ENCODE data around the gene KCNJ3. TPM values are rescaled to one million over a fixed set of nuclear protein-coding genes. Genes with fewer than 3 reads are reported as not detected.
"Not testable (repeated sequence)": the region's sequence is repeated elsewhere in the genome, so short reads cannot be mapped to it uniquely, and the experiment has no call there.

Gene KCNJ3
- total RNA-seq, 1 donor from 2014 or later: 13.9 TPM

GRCh38 chr2:154832711-154833110, 134.2 kb downstream of the KCNJ3 start:
- no peak for FAIRE-seq
- DNase-seq (ENCODE audit: low spot score in 2 of 2): no peak

- DNase-seq (ENCODE audit: low spot score in 2 of 2) (no peak), FAIRE-seq (no peak)
Measured at GRCh38 chr2:154836632-154837031, 138.1 kb downstream of the KCNJ3 start.

DNA sequence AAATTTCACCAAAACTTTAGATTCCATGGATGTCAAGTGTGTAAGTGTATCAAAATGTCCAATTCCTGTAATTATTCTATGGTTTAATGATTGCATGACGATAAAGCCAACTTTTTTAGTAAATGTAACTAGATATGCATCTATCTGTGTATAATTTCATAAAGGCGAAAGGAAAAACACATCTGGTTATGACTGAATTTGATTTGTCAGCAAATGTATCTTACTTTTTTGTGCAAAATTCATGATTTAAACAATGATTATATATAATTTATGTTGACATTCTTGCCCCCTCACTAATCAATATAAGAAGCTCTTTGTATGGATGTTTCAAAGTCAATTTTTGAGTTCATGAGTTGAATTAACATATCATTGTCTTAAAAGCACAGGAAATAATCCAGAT, 138.5 kb downstream of the KCNJ3 start:
- FAIRE-seq (no peak), DNase-seq (ENCODE audit: low spot score in 2 of 2) (no peak)

GRCh38 chr2:154844513-154844912, 146.0 kb downstream of the KCNJ3 start:
- DNase-seq (ENCODE audit: low spot score in 2 of 2): no peak
- no peak for FAIRE-seq

- no peak for FAIRE-seq
- no peak for DNase-seq (ENCODE audit: low spot score in 2 of 2)
Measured at GRCh38 chr2:154846842-154847241, 148.3 kb downstream of the KCNJ3 start.

- DNase-seq (ENCODE audit: low spot score in 2 of 2): no peak
- FAIRE-seq: no peak
Measured at GRCh38 chr2:154849482-154849881, 151.0 kb downstream of the KCNJ3 start.

DNA sequence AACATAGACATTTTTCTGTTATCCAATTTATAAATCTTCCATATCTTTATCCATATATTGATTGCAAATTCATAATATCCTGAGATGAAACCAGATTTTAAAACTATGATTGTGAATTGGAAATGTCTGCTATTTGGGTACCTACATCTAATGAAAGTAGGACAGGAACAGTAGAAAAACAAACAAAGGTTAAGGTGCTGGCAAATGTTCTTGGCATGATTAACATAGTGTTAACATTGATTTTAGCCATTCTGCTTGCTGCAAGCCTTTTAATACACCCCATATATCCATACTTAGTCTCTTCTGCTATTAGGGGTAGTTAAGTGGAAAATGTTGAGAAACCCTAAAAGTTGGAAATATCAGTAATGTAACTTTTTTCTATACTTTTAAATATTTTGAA, 152.0 kb downstream of the KCNJ3 start:
- no peak for FAIRE-seq
- DNase-seq (ENCODE audit: low spot score in 2 of 2): no peak

DNA sequence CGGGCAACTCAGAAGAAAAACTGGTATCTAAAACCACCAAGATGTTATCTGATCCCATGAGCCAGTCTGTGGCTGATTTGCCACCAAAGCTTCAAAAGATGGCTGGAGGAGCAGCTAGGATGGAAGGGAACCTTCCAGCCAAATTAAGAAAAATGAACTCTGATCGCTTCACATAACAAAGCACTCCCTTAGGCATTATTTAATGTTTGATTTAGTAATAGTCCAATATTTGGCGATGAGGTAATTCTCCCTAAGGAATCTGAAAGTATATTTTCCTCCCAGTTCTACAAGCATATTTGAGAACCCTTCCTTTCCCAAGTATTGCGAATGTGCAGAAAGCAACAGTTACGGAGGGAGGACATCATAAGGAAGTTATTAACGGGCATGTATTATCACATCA, 156.6 kb downstream of the KCNJ3 start:
- FAIRE-seq (no peak), DNase-seq (ENCODE audit: low spot score in 2 of 2) (no peak)

DNA sequence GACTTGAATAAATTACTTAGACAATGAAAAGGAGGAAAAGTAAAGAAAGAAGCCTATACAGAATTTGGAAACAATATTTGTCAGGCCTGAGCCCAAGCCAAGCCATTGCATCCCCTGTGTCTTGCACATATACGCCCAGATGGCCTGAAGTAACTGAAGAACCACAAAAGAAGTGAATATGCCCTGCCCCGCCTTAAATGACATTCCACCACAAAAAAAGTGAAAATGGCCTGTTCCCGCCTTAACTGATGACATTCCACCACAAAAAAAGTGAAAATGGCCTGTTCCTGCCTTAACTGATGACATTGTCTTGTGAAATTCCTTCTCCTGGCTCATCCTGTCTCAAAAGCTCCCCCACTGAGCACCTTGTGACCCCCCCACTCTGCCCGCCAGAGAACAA, 168.7 kb downstream of the KCNJ3 start:
- not testable (repeated sequence) for FAIRE-seq; DNase-seq (ENCODE audit: low spot score in 2 of 2)

DNA sequence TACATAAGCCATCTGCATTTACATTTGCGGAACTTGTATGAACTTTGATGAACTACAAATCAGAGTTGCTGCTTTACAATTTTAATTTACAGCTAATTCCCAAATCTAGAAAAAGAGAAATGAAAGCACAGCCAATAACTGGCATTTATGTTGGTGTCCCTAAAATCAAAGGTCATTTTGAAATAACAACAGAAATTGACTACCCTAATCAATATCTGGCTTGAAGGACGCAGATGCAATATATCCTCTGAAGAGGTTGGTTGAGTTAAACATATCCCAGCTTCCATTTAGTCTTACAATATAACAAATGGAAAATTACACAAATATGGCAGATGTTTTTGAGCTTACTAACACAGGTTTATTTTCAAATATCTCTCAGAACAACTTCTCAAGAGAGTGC, 177.5 kb downstream of the KCNJ3 start:
- FAIRE-seq (no peak), DNase-seq (ENCODE audit: low spot score in 2 of 2) (no peak)

DNA sequence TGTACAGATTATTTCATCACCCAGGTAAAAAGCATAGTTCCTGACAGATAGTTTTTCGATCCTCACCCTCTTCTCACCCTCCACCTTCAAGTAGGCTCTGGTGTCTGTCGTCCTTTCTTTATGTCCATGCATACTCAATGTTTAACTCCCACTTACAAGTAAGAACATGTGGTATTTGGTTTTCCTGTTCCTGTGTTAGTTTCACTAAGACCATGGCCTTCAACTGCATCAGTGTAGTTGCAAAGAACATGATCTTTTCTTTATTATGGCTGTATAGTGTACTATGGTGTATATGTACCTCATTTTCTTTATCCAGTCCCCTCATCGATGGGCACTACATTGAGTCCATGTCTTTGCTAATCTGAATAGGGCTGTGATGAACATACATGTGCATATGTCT, 184.2 kb downstream of the KCNJ3 start:
- DNase-seq (ENCODE audit: low spot score in 2 of 2) (no peak), FAIRE-seq (no peak)

- no peak for FAIRE-seq
- DNase-seq (ENCODE audit: low spot score in 2 of 2): no peak
Measured at GRCh38 chr2:154886316-154886715, 187.8 kb downstream of the KCNJ3 start.

GRCh38 chr2:154898269-154898668, 199.8 kb downstream of the KCNJ3 start:
- DNase-seq (ENCODE audit: low spot score in 2 of 2): no peak
- no peak for FAIRE-seq

DNA sequence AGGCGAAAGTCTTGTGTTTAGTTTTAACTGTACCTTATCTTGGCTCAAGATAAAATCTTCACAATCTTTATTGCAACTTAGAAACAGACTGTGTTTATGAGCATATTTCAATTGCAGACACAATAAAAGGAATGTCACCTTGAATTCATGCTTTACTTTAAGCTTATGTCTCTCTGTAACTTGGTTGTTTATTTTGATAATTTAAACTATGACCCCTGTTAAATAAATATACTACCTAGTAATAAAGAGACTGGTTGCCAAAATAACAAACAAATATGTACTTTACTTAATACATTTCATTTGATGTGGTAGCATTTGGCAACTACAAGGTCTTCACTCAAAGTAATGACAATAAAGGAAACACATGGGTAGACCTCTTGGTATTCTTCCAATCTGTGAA, 202.6 kb downstream of the KCNJ3 start:
- FAIRE-seq (no peak), DNase-seq (ENCODE audit: low spot score in 2 of 2) (no peak)
